K562 (cell line): ENCODE results near the gene PPP1CA. TPM values are rescaled to one million over a fixed set of nuclear protein-coding genes. Genes with fewer than 3 reads are reported as not detected.

Source experiments
- CREB3L1 ChIP-seq: fragments of 450-650 bp; IDR thresholded peaks from 2 replicates; pipeline ENCODE4 v1.6.1; 2014; ENCODE audit warnings: low read depth, mild to moderate bottlenecking, moderate library complexity, borderline replicate concordance
- CSDE1 ChIP-seq, 2 experiments: fragments of 450-650 bp; IDR thresholded peaks; 2 replicates each; pipeline ENCODE4 v1.6.1; 2016; ENCODE audit warnings: mild to moderate bottlenecking in 1 of 2
- E2F8 ChIP-seq: fragments of 450-650 bp; IDR thresholded peaks from 2 replicates; pipeline ENCODE4 v1.7.1; 2018; ENCODE audit warnings: mild to moderate bottlenecking, low read depth; ENCODE audit not compliant: partially characterized antibody
- ESRRB ChIP-seq: fragments of 250-450 bp; sonication (Bioruptor Pico); IDR thresholded peaks from 2 replicates; pipeline ENCODE4 v1.5.0; 2020; ENCODE audit warnings: mild to moderate bottlenecking, moderate library complexity, borderline replicate concordance
- GABPB1 ChIP-seq: sonication (generic); formaldehyde crosslinking; IDR thresholded peaks from 2 replicates; pipeline ENCODE4 v1.8.0; 2022; ENCODE audit warnings: mild to moderate bottlenecking, missing genetic modification reagents
- GATA2 ChIP-seq: sonication (generic); formaldehyde crosslinking; IDR thresholded peaks from 2 replicates; pipeline ENCODE4 v1.4.0; 2020; ENCODE audit warnings: mild to moderate bottlenecking, missing genetic modification reagents
- KAT7 ChIP-seq: sonication (generic); formaldehyde crosslinking; IDR thresholded peaks from 2 replicates; pipeline ENCODE4 v1.8.0; 2022; ENCODE audit warnings: missing genetic modification reagents, mild to moderate bottlenecking, borderline replicate concordance
- MNT ChIP-seq, 2 experiments: fragments of 450-650 bp; conservative IDR thresholded peaks; 2 replicates each; pipeline ENCODE4 v1.6.1; 2017; ENCODE audit warnings: mild to moderate bottlenecking in 2 of 2, moderate library complexity in 2 of 2
- MTA1 ChIP-seq: fragments of 450-650 bp; IDR thresholded peaks from 2 replicates; pipeline ENCODE4 v1.6.1; 2017; ENCODE audit warnings: borderline replicate concordance
- NEUROD1 ChIP-seq: fragments of 150-350 bp; IDR thresholded peaks from 2 replicates; pipeline ENCODE4 v1.6.1; 2014; ENCODE audit warnings: borderline replicate concordance, low read length, low read depth; ENCODE audit not compliant: partially characterized antibody
- NRF1 ChIP-seq, 2 experiments: fragments of 450-650 bp; IDR thresholded peaks in 1 of 2; conservative IDR thresholded peaks in 1 of 2; 2 replicates each; pipeline ENCODE4 v1.6.1; 2014; ENCODE audit warnings: mild to moderate bottlenecking in 2 of 2
- RBM22 ChIP-seq: fragments of 200-400 bp; formaldehyde crosslinking; IDR thresholded peaks from 2 replicates; pipeline ENCODE4 v1.6.1; 2018; ENCODE audit warnings: low read length, low read depth; ENCODE audit not compliant: poor library complexity, severe bottlenecking
- SPI1 ChIP-seq: IDR thresholded peaks from 2 replicates; pipeline ENCODE4 v1.6.1; 2011; ENCODE audit warnings: low read depth, low read length, control low read depth, borderline replicate concordance
- TBL1XR1 ChIP-seq, 2 experiments: IDR thresholded peaks; 2 replicates each; pipeline ENCODE4 v1.6.1; 2012; ENCODE audit warnings: improper control_type of control experiment in 2 of 2, low read length in 2 of 2, mild to moderate bottlenecking in 1 of 2
- TEAD4 ChIP-seq, 2 experiments: sonication (generic) in 1 of 2; formaldehyde crosslinking in 1 of 2; IDR thresholded peaks; 2 replicates each; pipeline versions ENCODE4 v1.6.1 to v1.8.0; 2012 to 2022; ENCODE audit warnings: borderline replicate concordance in 1 of 2, inconsistent platforms in 1 of 2, low read length in 1 of 2, mild to moderate bottlenecking in 1 of 2, missing genetic modification reagents in 1 of 2
- ZFP1 ChIP-seq: fragments of 450-650 bp; formaldehyde crosslinking; IDR thresholded peaks from 2 replicates; pipeline ENCODE4 v1.4.0; 2020; ENCODE audit warnings: mild to moderate bottlenecking, mixed read lengths
- ZNF143 ChIP-seq: sonication (generic); formaldehyde crosslinking; IDR thresholded peaks from 2 replicates; pipeline ENCODE4 v1.9.0; 2022; ENCODE audit warnings: mild to moderate bottlenecking, missing genetic modification reagents
- ZNF764 ChIP-seq: fragments of 250-450 bp; sonication (Bioruptor Pico); IDR thresholded peaks from 2 replicates; pipeline ENCODE4 v1.4.0; 2020; ENCODE audit warnings: low read depth, mild to moderate bottlenecking, moderate library complexity
- polyA plus RNA-seq, 8 experiments: library from polyadenylated mRNA; depleted of rRNA in 4 of 8; stranded (reverse) in 5 of 8; unstranded in 3 of 8; fragments of >200 nt; fragmentation: Nextera tagmentation in 2 of 8; fragmentation: Illumina TruSeq in 1 of 8; extraction: Ambion mirVana in 2 of 8; extraction: Trizol in 1 of 8; gene quantifications; 2 replicates each; pipeline versions ENCODE4 v1.2.1 to v1.2.3, GENCODE V29; 2011 to 2014; ENCODE audit warnings: inconsistent platforms in 1 of 8, missing spikeins in 1 of 8
- total RNA-seq, 7 experiments: library from RNA; depleted of rRNA in 6 of 7; stranded (reverse); fragments of >200 nt in 6 of 7; fragmentation: Illumina TruSeq in 2 of 7; extraction: Trizol in 2 of 7; gene quantifications; 2 replicates each; pipeline versions ENCODE4 v1.2.1 to v1.2.3, GENCODE V29; 2011 to 2021; ENCODE audit warnings: low replicate concordance in 1 of 7
- TF ChIP-seq, protein P1 (sequence below): fragments of 450-650 bp; conservative IDR thresholded peaks from 2 replicates; pipeline ENCODE4 v1.6.1; 2016; ENCODE audit warnings: missing genetic modification characterization, low read depth, mild to moderate bottlenecking, control low read depth, missing compliant biosample characterization

PPP1CA gene
- total and polyA plus RNA-seq, 9 of the 15 experiments (the other 6 are each of a cell fraction or from before 2014, with no cell fraction given) = 18.2 to 242 (median 188) TPM

- TF ChIP-seq CREB3L1 = no peak
- no peak for TF ChIP-seq TBL1XR1 (IDR thresholded peaks at IDR 0.05; ENCODE audit: low read length in 2 of 2)
- TF ChIP-seq ZNF143 (CRISPR knock-in tag) = no peak
- no peak for TF ChIP-seq MTA1
- TF ChIP-seq ZFP1 (CRISPR knock-in tag) = no peak
- TF ChIP-seq, protein P1, sequence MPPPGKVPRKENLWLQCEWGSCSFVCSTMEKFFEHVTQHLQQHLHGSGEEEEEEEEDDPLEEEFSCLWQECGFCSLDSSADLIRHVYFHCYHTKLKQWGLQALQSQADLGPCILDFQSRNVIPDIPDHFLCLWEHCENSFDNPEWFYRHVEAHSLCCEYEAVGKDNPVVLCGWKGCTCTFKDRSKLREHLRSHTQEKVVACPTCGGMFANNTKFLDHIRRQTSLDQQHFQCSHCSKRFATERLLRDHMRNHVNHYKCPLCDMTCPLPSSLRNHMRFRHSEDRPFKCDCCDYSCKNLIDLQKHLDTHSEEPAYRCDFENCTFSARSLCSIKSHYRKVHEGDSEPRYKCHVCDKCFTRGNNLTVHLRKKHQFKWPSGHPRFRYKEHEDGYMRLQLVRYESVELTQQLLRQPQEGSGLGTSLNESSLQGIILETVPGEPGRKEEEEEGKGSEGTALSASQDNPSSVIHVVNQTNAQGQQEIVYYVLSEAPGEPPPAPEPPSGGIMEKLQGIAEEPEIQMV (tag) = no peak
- peak; percentile 54 for TF ChIP-seq RBM22
- TF ChIP-seq TEAD4 (IDR thresholded peaks at IDR 0.05; ENCODE audit: low read length) = no peak
- no peak for TF ChIP-seq TEAD4 (CRISPR knock-in tag; IDR thresholded peaks at IDR 0.05; ENCODE audit: borderline replicate concordance)
- peak; percentile 86; the same call in 1 of the 2 replicates for TF ChIP-seq KAT7 (CRISPR knock-in tag)
- peak; percentile 50 to 61 for TF ChIP-seq NRF1 (conservative IDR thresholded peaks at IDR 0.05 in 1 of 2, IDR thresholded peaks at IDR 0.05 in 1 of 2)
- 0 out of 2 replicates have a peak, but pooled peaks have one; percentile 16 for TF ChIP-seq GATA2 (CRISPR knock-in tag)
- peak; percentile 57 for TF ChIP-seq GABPB1 (CRISPR knock-in tag)
- no peak for TF ChIP-seq SPI1
- TF ChIP-seq E2F8 = no peak
- no peak for TF ChIP-seq ZNF764 (CRISPR knock-in tag)
- no peak for TF ChIP-seq CSDE1 (IDR thresholded peaks at IDR 0.05)
- no peak for TF ChIP-seq NEUROD1
- no peak for TF ChIP-seq ESRRB (CRISPR knock-in tag)
- 0 out of 4 replicates have a peak, but pooled peaks of 1 of the 2 experiments have one; percentile 39 for TF ChIP-seq MNT (conservative IDR thresholded peaks at IDR 0.05)
Measured at GRCh38 chr11:67400942-67401494, 640 bp downstream of the PPP1CA start (continued).
